IMR-90 (cell line): ENCODE measurements around the gene POLR2F. TPM values are rescaled to one million over a fixed set of nuclear protein-coding genes. Genes with fewer than 3 reads are reported as not detected.

Experiments used
- ATAC-seq: fragments of 200-7000 bp; cut with Tn5 transposase; 2 replicates; pipeline ENCODE4 v1.9.1; 2020; ENCODE audit warnings: low read depth, mild to moderate bottlenecking, moderate library complexity
- BruUV-seq: library from RNA; stranded (reverse); fragments of 400-500 nt; replicated peaks from 2 replicates; lab custom pipeline; 2021; lab: Mats Ljungman, UMichigan
- CTCF ChIA-PET: fragments of 300-600 bp; formaldehyde crosslinking; extraction: SDS; loops from one replicate; lab custom pipeline; 2021; ENCODE audit warnings: antibody characterized with exemption; lab: Yijun Ruan, JAX
- POLR2A ChIA-PET: fragments of 300-600 bp; sonication (Branson Sonifier 250); formaldehyde crosslinking; loops from one replicate; lab custom pipeline; 2022; ENCODE audit warnings: antibody characterized with exemption; ENCODE audit not compliant: unreplicated experiment; lab: Charles Lee
- DNase-seq: peaks from one replicate; pipeline ENCODE4 v3.0.0; 2013
- H2AFZ ChIP-seq: replicated peaks from 2 replicates; pipeline ENCODE3; 2013; ENCODE audit warnings: low read length, mild to moderate bottlenecking; ENCODE audit not compliant: poor library complexity
- H2AK5ac ChIP-seq: 2 replicates; pipeline ENCODE4 v1.6.1; 2013; ENCODE audit warnings: low read depth, low read length, inconsistent platforms
- H2AK9ac ChIP-seq: replicated peaks from 2 replicates; pipeline ENCODE3; 2013; ENCODE audit warnings: mild to moderate bottlenecking, low read depth, low read length, moderate library complexity; ENCODE audit not compliant: poor library complexity
- H2BK120ac ChIP-seq: 2 replicates; pipeline ENCODE4 v1.6.1; 2013; ENCODE audit warnings: low read depth, low read length, inconsistent platforms
- H2BK15ac ChIP-seq: 3 replicates; pipeline ENCODE4 v1.6.1; 2013; ENCODE audit warnings: low read depth, low read length, inconsistent platforms
- H2BK20ac ChIP-seq: 2 replicates; pipeline ENCODE4 v1.6.1; 2013; ENCODE audit warnings: low read depth, mild to moderate bottlenecking, inconsistent platforms, low read length, moderate library complexity
- H2BK5ac ChIP-seq: 2 replicates; pipeline ENCODE4 v1.6.1; 2013; ENCODE audit warnings: mild to moderate bottlenecking, low read depth, low read length, inconsistent platforms; ENCODE audit not compliant: poor library complexity, severe bottlenecking
- H3K14ac ChIP-seq: replicated peaks from 2 replicates; pipeline ENCODE4 v1.6.1; 2013; ENCODE audit warnings: low read depth, low read length, inconsistent platforms
- H3K18ac ChIP-seq: 2 replicates; pipeline ENCODE4 v1.6.1; 2013; ENCODE audit warnings: low read depth, low read length, control low read depth
- H3K23ac ChIP-seq: 2 replicates; pipeline ENCODE4 v1.6.1; 2013; ENCODE audit warnings: low read depth, low read length, inconsistent platforms
- H3K27ac ChIP-seq: 2 replicates; pipeline ENCODE4 v1.5.1; 2013; ENCODE audit warnings: mild to moderate bottlenecking, control low read depth, low read length; ENCODE audit not compliant: insufficient read depth
- H3K27me3 ChIP-seq: 2 replicates; pipeline ENCODE4 v1.6.1; 2013; ENCODE audit warnings: low read length; ENCODE audit not compliant: control insufficient read depth, insufficient read depth
- H3K36me3 ChIP-seq: 2 replicates; pipeline ENCODE4 v1.6.1; 2013; ENCODE audit warnings: low read length, mixed read lengths; ENCODE audit not compliant: control insufficient read depth, insufficient read depth
- H3K4ac ChIP-seq: 2 replicates; pipeline ENCODE4 v1.6.1; 2013; ENCODE audit warnings: low read depth, low read length, inconsistent platforms
- H3K4me1 ChIP-seq: 2 replicates; pipeline ENCODE4 v1.6.1; 2013; ENCODE audit warnings: low read length, mixed read lengths; ENCODE audit not compliant: control insufficient read depth, insufficient read depth
- H3K4me2 ChIP-seq: 2 replicates; pipeline ENCODE4 v1.6.1; 2013; ENCODE audit warnings: low read depth, mild to moderate bottlenecking, control low read depth, low read length, moderate library complexity
- H3K4me3 ChIP-seq: 2 replicates; pipeline ENCODE4 v1.5.1; 2013; ENCODE audit warnings: low read depth, mild to moderate bottlenecking, control low read depth, low read length, moderate library complexity; ENCODE audit not compliant: insufficient read depth
- H3K56ac ChIP-seq: 2 replicates; pipeline ENCODE4 v1.6.1; 2013; ENCODE audit warnings: low read length, inconsistent platforms; ENCODE audit not compliant: insufficient read depth; ENCODE audit errors: extremely low read depth
- H3K79me1 ChIP-seq, 2 experiments: 2 replicates each; pipeline ENCODE4 v1.6.1; 2013; ENCODE audit warnings: low read length in 2 of 2, inconsistent platforms in 1 of 2, low read depth in 1 of 2
- H3K9ac ChIP-seq: 2 replicates; pipeline ENCODE4 v1.6.1; 2013; ENCODE audit warnings: low read depth, low read length, control low read depth
- H3K9me1 ChIP-seq: 2 replicates; pipeline ENCODE4 v1.6.1; 2013; ENCODE audit warnings: low read length, inconsistent platforms; ENCODE audit not compliant: insufficient read depth
- H3K9me3 ChIP-seq: 2 replicates; pipeline ENCODE4 v1.6.1; 2013; ENCODE audit warnings: low read length; ENCODE audit not compliant: control insufficient read depth, insufficient read depth
- H4K20me1 ChIP-seq: 2 replicates; pipeline ENCODE4 v1.6.1; 2013; ENCODE audit warnings: low read length, inconsistent platforms; ENCODE audit not compliant: insufficient read depth
- H4K5ac ChIP-seq: 2 replicates; pipeline ENCODE4 v1.6.1; 2013; ENCODE audit warnings: mild to moderate bottlenecking, low read depth, low read length, control low read depth
- H4K8ac ChIP-seq, 2 experiments: 2 replicates each; pipeline ENCODE4 v1.6.1; 2013; ENCODE audit warnings: low read depth in 2 of 2, low read length in 2 of 2, control low read depth in 1 of 2, inconsistent platforms in 1 of 2
- H4K91ac ChIP-seq: 2 replicates; pipeline ENCODE4 v1.6.1; 2013; ENCODE audit warnings: low read depth, low read length, inconsistent platforms; ENCODE audit not compliant: insufficient read depth
- BHLHE40 ChIP-seq: fragments of 150-350 bp; IDR thresholded peaks from 2 replicates; pipeline ENCODE4 v1.6.1; 2016; ENCODE audit warnings: mild to moderate bottlenecking, low read depth, low read length
- CEBPB ChIP-seq: IDR thresholded peaks from 2 replicates; pipeline ENCODE4 v1.6.1; 2012; ENCODE audit warnings: low read depth, low read length, improper control_type of control experiment
- CTCF ChIP-seq: conservative IDR thresholded peaks from 2 replicates; pipeline ENCODE4 v1.5.1; 2012; ENCODE audit warnings: mild to moderate bottlenecking, low read depth, low read length, improper control_type of control experiment
- FOS ChIP-seq: fragments of 150-350 bp; IDR thresholded peaks from 2 replicates; pipeline ENCODE4 v1.6.1; 2016; ENCODE audit warnings: low read depth, low read length
- MAFK ChIP-seq: IDR thresholded peaks from 2 replicates; pipeline ENCODE4 v1.6.1; 2012; ENCODE audit warnings: low read depth, low read length, improper control_type of control experiment
- MAZ ChIP-seq: IDR thresholded peaks from 2 replicates; pipeline ENCODE4 v1.6.1; 2012; ENCODE audit warnings: low read depth, mild to moderate bottlenecking, low read length, improper control_type of control experiment, moderate library complexity, borderline replicate concordance
- MXI1 ChIP-seq: IDR thresholded peaks from 2 replicates; pipeline ENCODE4 v1.6.1; 2012; ENCODE audit warnings: low read depth, mild to moderate bottlenecking, low read length, moderate library complexity, borderline replicate concordance
- NFE2L2 ChIP-seq: fragments of 150-350 bp; IDR thresholded peaks from 2 replicates; pipeline ENCODE4 v1.6.1; 2016; ENCODE audit warnings: low read depth, mild to moderate bottlenecking, low read length
- POLR2A ChIP-seq: IDR thresholded peaks from 2 replicates; pipeline ENCODE4 v1.6.1; 2012; ENCODE audit warnings: mild to moderate bottlenecking, low read depth, low read length
- RAD21 ChIP-seq: IDR thresholded peaks from 2 replicates; pipeline ENCODE4 v1.6.1; 2012; ENCODE audit warnings: low read length, improper control_type of control experiment
- RCOR1 ChIP-seq: IDR thresholded peaks from 2 replicates; pipeline ENCODE4 v1.6.1; 2012; ENCODE audit warnings: mild to moderate bottlenecking, low read length, improper control_type of control experiment; ENCODE audit not compliant: insufficient replicate concordance
- RFX5 ChIP-seq: IDR thresholded peaks from 2 replicates; pipeline ENCODE4 v1.8.0; 2012; ENCODE audit warnings: low read depth, mild to moderate bottlenecking, low read length, moderate library complexity
- WGBS, 2 experiments: methylation state at CpG; one replicate each; pipeline versions ENCODE4 v1.1.5 to v1.1.7; 2013; ENCODE audit warnings: missing lambda C conversion rate in 2 of 2; ENCODE audit not compliant: insufficient read length in 1 of 2; ENCODE audit errors: extremely low coverage in 2 of 2; 5-methylcytosine and 5-hydroxymethylcytosine counted together
- dilution Hi-C: fragments of 300-500 bp; cut with HindIII; formaldehyde crosslinking; loops from one replicate; pipeline ENCODE4 v1.14.3; 2018; ENCODE audit warnings: low sequenced_read_pairs; ENCODE audit not compliant: unreplicated experiment
- in situ Hi-C: fragments of 300-500 bp; cut with MboI; formaldehyde crosslinking; loops from 3 replicates; pipeline ENCODE4 v1.14.3; 2019; ENCODE audit warnings: low sequenced_read_pairs, inconsistent platforms, mixed read lengths
- intact Hi-C: fragments of 100-400 bp; cut with micrococcal nuclease; formaldehyde crosslinking; loops from 2 replicates; pipeline ENCODE4 v1.10.0; 2022
- polyA plus RNA-seq, 3 experiments: library from polyadenylated mRNA; depleted of rRNA; stranded (reverse); fragments of >200 nt; gene quantifications; 2 replicates each; pipeline ENCODE4 v1.2.3, GENCODE V29; 2012; ENCODE audit warnings: low replicate concordance in 1 of 3
- total RNA-seq: library from RNA; depleted of rRNA; stranded (reverse); fragments of >200 nt; gene quantifications from 2 replicates; pipeline ENCODE4 v1.2.3, GENCODE V29; 2012

Gene POLR2F
- total and polyA plus RNA-seq, 2 of the 4 experiments (the other 2 are of a cell fraction), result 26.0 to 147 TPM

- Histone ChIP-seq H4K5ac (no peak overlapping the region), H3K27me3 (peaks cover 2% of the 10 kb centered on the region), H2BK5ac (no peak overlapping the region), H3K18ac (no peak overlapping the region), H3K9me1 (no peaks in the 10 kb centered on the region), H3K56ac (no peak overlapping the region), H2BK15ac (no peak overlapping the region), H2AFZ (peak overlapping the region; percentile 49), H4K20me1 (no peaks in the 10 kb centered on the region), H3K14ac (no peak overlapping the region), H3K4me3 (no peak overlapping the region), H3K4me2 (no peak overlapping the region), H4K8ac (peak overlapping the region in 1 of 2 experiments; percentile 77; a peak in 1 of 4 replicates), H3K27ac (no peak overlapping the region), H4K91ac (no peak overlapping the region), H3K79me1 (no peaks in the 10 kb centered on the region), H2BK120ac (no peak overlapping the region), H3K9ac (no peak overlapping the region), H3K36me3 (no peaks in the 10 kb centered on the region), H2AK5ac (peak overlapping the region; percentile 45; the same call in 1 of the 2 replicates), H3K4ac (no peak overlapping the region), H2BK20ac (peak overlapping the region; percentile 14; the same call in 1 of the 2 replicates), H3K4me1 (peaks cover 9% of the 10 kb centered on the region), H2AK9ac (peak overlapping the region; percentile 7), H3K23ac (no peak overlapping the region), H3K9me3 (no peaks in the 10 kb centered on the region)
- TF ChIP-seq RCOR1 (no peak), BHLHE40 (no peak), POLR2A (no peak), CEBPB (no peak), RAD21 (no peak), NFE2L2 (no peak), MAZ (no peak), CTCF (no peak), MAFK (no peak), MXI1 (no peak), FOS (no peak), RFX5 (no peak)
- ChIA-PET POLR2A (no interaction called here), CTCF (no interaction called here)
- DNase-seq, result no peak
- no peak for ATAC-seq
- intact Hi-C loops (no loop called here), in situ Hi-C loops (no loop called here), dilution Hi-C loops (no loop called here)
- 98% methylated on average over 8 of the region's 12 CpGs; no CpG with 5 or more reads in 1 of the 2 experiments for WGBS, 2 experiments
- no TSS peak for BruUV-seq
These were observed 64.7 kb downstream of the POLR2F start for GRCh38 chr22:38017939-38018885.
